Right lobe of liver (tissue), 4 donors: Measurements from ENCODE around the gene SPDYC.

Experiments
- POLR2A ChIP-seq: fragments of 450-650 bp; IDR thresholded peaks from one replicate; pipeline ENCODE4 v1.6.1; 2017; ENCODE audit warnings: antibody characterized with exemption, mild to moderate bottlenecking
- TF ChIP-seq, protein P1 (sequence below), 4 donors: fragments of 200-600 bp in 3 of 4; fragments of 450-650 bp in 1 of 4; IDR thresholded peaks; one replicate each; pipeline versions ENCODE4 v1.5.1 to v1.8.0; 2016 to 2022; ENCODE audit warnings: antibody characterized with exemption in 4 of 4, mild to moderate bottlenecking in 2 of 4
- donor health status: DM: no; HTN: no; CAD: no.
- donor health status: DM: no; HTN: no; CAD: no.
- donor health status: DM: no; HTN: yes; CAD: no.

DNA sequence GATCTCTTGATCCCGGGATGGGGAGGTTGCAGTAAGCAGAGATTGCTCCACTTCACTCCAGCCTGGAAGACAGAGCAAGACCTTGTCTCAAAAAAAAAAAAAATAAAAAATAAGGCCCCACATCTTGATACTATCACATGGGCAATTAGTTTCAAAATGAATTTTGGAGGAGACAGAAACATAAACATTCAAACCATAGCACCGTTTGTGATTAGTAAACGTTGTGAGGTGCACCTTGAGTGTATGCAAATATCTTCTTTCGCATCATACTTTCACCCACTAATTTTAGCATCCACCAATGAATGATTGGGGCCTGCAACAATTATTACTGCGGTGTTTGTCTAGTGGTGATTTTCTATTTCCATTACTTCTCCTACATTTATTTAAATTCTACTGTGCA is 11.0 kb upstream of the SPDYC start:
- TF ChIP-seq, protein P1, sequence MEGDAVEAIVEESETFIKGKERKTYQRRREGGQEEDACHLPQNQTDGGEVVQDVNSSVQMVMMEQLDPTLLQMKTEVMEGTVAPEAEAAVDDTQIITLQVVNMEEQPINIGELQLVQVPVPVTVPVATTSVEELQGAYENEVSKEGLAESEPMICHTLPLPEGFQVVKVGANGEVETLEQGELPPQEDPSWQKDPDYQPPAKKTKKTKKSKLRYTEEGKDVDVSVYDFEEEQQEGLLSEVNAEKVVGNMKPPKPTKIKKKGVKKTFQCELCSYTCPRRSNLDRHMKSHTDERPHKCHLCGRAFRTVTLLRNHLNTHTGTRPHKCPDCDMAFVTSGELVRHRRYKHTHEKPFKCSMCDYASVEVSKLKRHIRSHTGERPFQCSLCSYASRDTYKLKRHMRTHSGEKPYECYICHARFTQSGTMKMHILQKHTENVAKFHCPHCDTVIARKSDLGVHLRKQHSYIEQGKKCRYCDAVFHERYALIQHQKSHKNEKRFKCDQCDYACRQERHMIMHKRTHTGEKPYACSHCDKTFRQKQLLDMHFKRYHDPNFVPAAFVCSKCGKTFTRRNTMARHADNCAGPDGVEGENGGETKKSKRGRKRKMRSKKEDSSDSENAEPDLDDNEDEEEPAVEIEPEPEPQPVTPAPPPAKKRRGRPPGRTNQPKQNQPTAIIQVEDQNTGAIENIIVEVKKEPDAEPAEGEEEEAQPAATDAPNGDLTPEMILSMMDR (IDR thresholded peaks at IDR 0.05): no peak
- no peak for TF ChIP-seq POLR2A
